Right lobe of liver (tissue), 4 donors: Measurements from ENCODE around the gene ARSB.

Experiments
- POLR2A ChIP-seq: fragments of 450-650 bp; IDR thresholded peaks from one replicate; pipeline ENCODE4 v1.6.1; 2017; ENCODE audit warnings: antibody characterized with exemption, mild to moderate bottlenecking
- TF ChIP-seq, protein P1 (sequence below), 4 donors: fragments of 200-600 bp in 3 of 4; fragments of 450-650 bp in 1 of 4; IDR thresholded peaks; one replicate each; pipeline versions ENCODE4 v1.5.1 to v1.8.0; 2016 to 2022; ENCODE audit warnings: antibody characterized with exemption in 4 of 4, mild to moderate bottlenecking in 2 of 4
- donor health status: DM: no; HTN: no; CAD: no.
- donor health status: DM: no; HTN: no; CAD: no.
- donor health status: DM: no; HTN: yes; CAD: no.

- TF ChIP-seq, protein P1, sequence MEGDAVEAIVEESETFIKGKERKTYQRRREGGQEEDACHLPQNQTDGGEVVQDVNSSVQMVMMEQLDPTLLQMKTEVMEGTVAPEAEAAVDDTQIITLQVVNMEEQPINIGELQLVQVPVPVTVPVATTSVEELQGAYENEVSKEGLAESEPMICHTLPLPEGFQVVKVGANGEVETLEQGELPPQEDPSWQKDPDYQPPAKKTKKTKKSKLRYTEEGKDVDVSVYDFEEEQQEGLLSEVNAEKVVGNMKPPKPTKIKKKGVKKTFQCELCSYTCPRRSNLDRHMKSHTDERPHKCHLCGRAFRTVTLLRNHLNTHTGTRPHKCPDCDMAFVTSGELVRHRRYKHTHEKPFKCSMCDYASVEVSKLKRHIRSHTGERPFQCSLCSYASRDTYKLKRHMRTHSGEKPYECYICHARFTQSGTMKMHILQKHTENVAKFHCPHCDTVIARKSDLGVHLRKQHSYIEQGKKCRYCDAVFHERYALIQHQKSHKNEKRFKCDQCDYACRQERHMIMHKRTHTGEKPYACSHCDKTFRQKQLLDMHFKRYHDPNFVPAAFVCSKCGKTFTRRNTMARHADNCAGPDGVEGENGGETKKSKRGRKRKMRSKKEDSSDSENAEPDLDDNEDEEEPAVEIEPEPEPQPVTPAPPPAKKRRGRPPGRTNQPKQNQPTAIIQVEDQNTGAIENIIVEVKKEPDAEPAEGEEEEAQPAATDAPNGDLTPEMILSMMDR (IDR thresholded peaks at IDR 0.05), result no peak
- TF ChIP-seq POLR2A, result no peak
These were observed 203.4 kb downstream of the ARSB start for GRCh38 chr5:78781611-78782286.
